Endothelial cell of umbilical vein (primary cell): ENCODE measurements around the gene SCAMP4. TPM values are rescaled to one million over a fixed set of nuclear protein-coding genes. Genes with fewer than 3 reads are reported as not detected.

Experiments used
- BruUV-seq: library from RNA; stranded (reverse); fragments of 400-500 nt; replicated peaks from 2 replicates; lab custom pipeline; 2021; lab: Mats Ljungman, UMichigan
- CTCF ChIA-PET: fragments of 300-600, 350-600 bp; sonication (Branson Sonifier 250); formaldehyde crosslinking; loops from one replicate; lab custom pipeline; 2021; ENCODE audit warnings: antibody characterized with exemption, inconsistent platforms; lab: Charles Lee
- POLR2A ChIA-PET: fragments of 300-600, 350-600 bp; sonication (Branson Sonifier 250); formaldehyde crosslinking; loops from one replicate; lab custom pipeline; 2021; ENCODE audit warnings: antibody characterized with exemption, inconsistent platforms; lab: Charles Lee
- DNase-seq: peaks from one replicate; pipeline ENCODE4 v3.0.0-alpha.2; 2011; ENCODE audit warnings: low read depth, low spot score
- FAIRE-seq: peaks from 2 replicates; lab custom pipeline; 2011; peaks lifted over from hg19 to GRCh38; lab: Jason Lieb, UNC
- H2AFZ ChIP-seq: 2 replicates; pipeline ENCODE4 v1.6.0; 2012; ENCODE audit warnings: low read depth, low read length, control low read depth, inconsistent platforms
- H3K27ac ChIP-seq: 2 replicates; pipeline ENCODE4 v1.5.1; 2011; ENCODE audit warnings: low read depth, mild to moderate bottlenecking, control low read depth, low read length, moderate library complexity; ENCODE audit not compliant: insufficient read depth
- H3K27me3 ChIP-seq, 2 experiments: 2 replicates each; pipeline versions ENCODE4 v1.6.0 to v1.6.1; 2011; ENCODE audit warnings: low read length in 2 of 2, mixed read lengths in 1 of 2; ENCODE audit not compliant: control insufficient read depth in 2 of 2, insufficient read depth in 2 of 2
- H3K36me3 ChIP-seq, 2 experiments: 2 replicates in 1 of 2; 3 replicates in 1 of 2; pipeline ENCODE4 v1.5.1; 2011; ENCODE audit warnings: low read length in 2 of 2, mild to moderate bottlenecking in 1 of 2, moderate library complexity in 1 of 2; ENCODE audit not compliant: control insufficient read depth in 2 of 2, insufficient read depth in 2 of 2; ENCODE audit errors: extremely low read depth in 1 of 2
- H3K4me1 ChIP-seq: 3 replicates; pipeline ENCODE4 v1.5.1; 2011; ENCODE audit warnings: mild to moderate bottlenecking, low read length; ENCODE audit not compliant: control insufficient read depth, insufficient read depth; ENCODE audit errors: extremely low read depth
- H3K4me2 ChIP-seq: 2 replicates; pipeline ENCODE4 v1.6.1; 2011; ENCODE audit warnings: low read length, control low read depth, mixed read lengths; ENCODE audit not compliant: insufficient read depth
- H3K4me3 ChIP-seq, 3 experiments: fragments of 200-600 bp in 1 of 3; sonication (generic), shearing (Covaris generic) in 1 of 3; replicated peaks in 1 of 3; 2 replicates each; pipeline ENCODE4 v1.5.1; 2011 to 2016; ENCODE audit warnings: control low read depth in 3 of 3, low read length in 3 of 3, mild to moderate bottlenecking in 2 of 3, inconsistent platforms in 1 of 3, low read depth in 1 of 3, moderate library complexity in 1 of 3; ENCODE audit not compliant: insufficient read depth in 1 of 3
- H3K79me2 ChIP-seq: 2 replicates; pipeline ENCODE4 v1.6.0; 2012; ENCODE audit warnings: low read length, inconsistent platforms; ENCODE audit not compliant: control insufficient read depth, insufficient read depth
- H3K9ac ChIP-seq: replicated peaks from 2 replicates; pipeline ENCODE3; 2011; ENCODE audit warnings: low read length, control low read depth; ENCODE audit not compliant: insufficient read depth; ENCODE audit errors: extremely low read depth
- H3K9me1 ChIP-seq: replicated peaks from 3 replicates; pipeline ENCODE4 v1.6.0; 2011; ENCODE audit warnings: mild to moderate bottlenecking, low read length; ENCODE audit not compliant: control insufficient read depth, insufficient read depth; ENCODE audit errors: extremely low read depth
- H3K9me3 ChIP-seq: replicated peaks from 2 replicates; pipeline ENCODE4 v1.5.1; 2012; ENCODE audit warnings: low read length, inconsistent platforms; ENCODE audit not compliant: control insufficient read depth, insufficient read depth
- H4K20me1 ChIP-seq: replicated peaks from 2 replicates; pipeline ENCODE3; 2011; ENCODE audit warnings: mild to moderate bottlenecking, low read length; ENCODE audit not compliant: control insufficient read depth, insufficient read depth; ENCODE audit errors: extremely low read depth
- CTCF ChIP-seq, 2 donors: IDR thresholded peaks; 1 replicate in 1 of 2; 2 replicates in 1 of 2; pipeline ENCODE4 v1.5.1; 2011; ENCODE audit warnings: low read length in 2 of 2, mild to moderate bottlenecking in 2 of 2, moderate library complexity in 2 of 2, control low read depth in 1 of 2, inconsistent platforms in 1 of 2, low read depth in 1 of 2; ENCODE audit not compliant: insufficient read depth in 1 of 2; ENCODE audit errors: extremely low read depth in 1 of 2
- EZH2 ChIP-seq: IDR thresholded peaks from 2 replicates; pipeline ENCODE4 v1.6.1; 2012; ENCODE audit warnings: borderline replicate concordance, low read depth, mild to moderate bottlenecking, moderate library complexity, low read length, inconsistent platforms; ENCODE audit not compliant: severe bottlenecking
- GATA2 ChIP-seq: IDR thresholded peaks from 2 replicates; pipeline ENCODE4 v1.7.0; 2011; ENCODE audit warnings: low read depth, mild to moderate bottlenecking, moderate library complexity, mixed read lengths, low read length; ENCODE audit not compliant: insufficient read length, insufficient read depth
- MYC ChIP-seq: IDR thresholded peaks from one replicate; pipeline ENCODE4 v1.6.1; 2011; ENCODE audit warnings: mild to moderate bottlenecking, low read depth, low read length
- POLR2A ChIP-seq: IDR thresholded peaks from 2 replicates; pipeline ENCODE4 v1.6.1; 2012; ENCODE audit warnings: low read depth, mild to moderate bottlenecking, control low read depth, low read length
- dilution Hi-C: fragments of 300-500 bp; cut with MboI; formaldehyde crosslinking; loops from one replicate; pipeline ENCODE4 v1.15.0; 2019; ENCODE audit warnings: low sequenced_read_pairs; ENCODE audit not compliant: extremely low pct_ligation_motif_present
- intact Hi-C: fragments of 100-400 bp; cut with micrococcal nuclease; formaldehyde crosslinking; loops from one replicate; pipeline ENCODE4 v1.10.0; 2022
- polyA plus RNA-seq, 4 experiments: library from polyadenylated mRNA; depleted of rRNA in 3 of 4; stranded (reverse) in 3 of 4; unstranded in 1 of 4; fragments of >200 nt; gene quantifications; 2 replicates each; pipeline versions ENCODE4 v1.2.1 to v1.2.3, GENCODE V29; 2011 to 2012; ENCODE audit warnings: missing spikeins in 1 of 4
- total RNA-seq: library from RNA; stranded (reverse); gene quantifications from 2 replicates; pipeline ENCODE4 v1.2.3, GENCODE V29; 2021

The SCAMP4 gene
- total and polyA plus RNA-seq, 2 donors (not counting 3 experiments of a cell fraction or from before 2014, with no cell fraction given) = 24.4 to 68.2 TPM

DNA sequence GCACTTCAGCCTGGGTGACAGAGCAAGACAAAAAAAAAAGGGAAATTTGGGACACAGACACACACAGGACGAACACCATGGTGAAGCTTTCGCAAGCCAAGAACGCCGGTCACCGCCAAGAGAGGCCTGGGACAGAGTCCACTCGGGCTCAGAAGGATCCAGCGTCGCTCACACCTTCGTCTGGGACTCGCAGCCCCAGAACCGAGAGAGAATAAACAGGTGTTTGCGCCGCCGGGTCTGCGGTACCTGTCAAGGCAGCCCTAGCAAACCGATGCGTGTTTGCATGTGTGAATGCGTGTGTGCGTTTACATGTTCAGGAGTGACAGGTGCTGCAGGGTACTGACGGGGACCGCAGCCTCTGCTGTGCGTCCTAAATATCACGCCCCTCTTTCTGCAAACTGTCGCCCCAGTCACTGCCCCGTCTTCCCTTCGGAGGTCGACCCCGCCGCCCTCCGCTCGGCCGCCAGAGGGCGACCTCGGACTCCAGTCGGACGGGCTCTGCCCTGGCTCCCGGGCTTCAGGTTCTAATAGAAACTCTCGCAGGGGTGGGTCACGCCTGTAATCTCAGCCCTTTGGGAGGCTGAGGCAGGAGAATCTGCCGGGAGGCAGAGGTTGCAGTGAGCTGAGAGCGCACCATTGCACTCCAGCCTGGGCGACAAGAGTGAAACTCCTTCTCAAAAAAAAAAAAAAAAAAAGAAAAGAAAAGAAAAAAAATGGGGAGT is 24.0 kb downstream of the SCAMP4 start:
- no peaks in the 10 kb centered on the region for H3K36me3 ChIP-seq
- H3K4me3 ChIP-seq = peak overlapping the region in 2 of 3 experiments; percentile 23 to 26
- H4K20me1 ChIP-seq = no peaks in the 10 kb centered on the region
- no TSS peak for BruUV-seq
- no peaks in the 10 kb centered on the region for H3K9me1 ChIP-seq
- peak overlapping the region; percentile 64 for H2AFZ ChIP-seq
- peaks cover 4% of the 10 kb centered on the region for H3K4me1 ChIP-seq
- DNase-seq = peak; percentile 64
- H3K27ac ChIP-seq = no peak overlapping the region
- POLR2A ChIA-PET = no interaction called here
- no peaks in the 10 kb centered on the region for H3K9me3 ChIP-seq
- intact Hi-C loops = loop anchor here (1.0 to 2.0 kb wide), 3 partner anchors 64 to 222 kb away; partner anchors contain the start of gene AP3D1
- CTCF ChIA-PET = interaction anchor here (0.8 to 2.9 kb wide), 21 partner anchors 8 to 387 kb away, joined by 3 to 26 read pairs (median 4); no protein-coding TSS in a partner anchor
- TF ChIP-seq GATA2 = no peak
- no peak for TF ChIP-seq MYC
- peak; percentile 82 to 97 for TF ChIP-seq CTCF (IDR thresholded peaks at IDR 0.05; ENCODE audit: extremely low read depth in 1 of 2, insufficient read depth in 1 of 2, low read depth in 1 of 2, low read length in 2 of 2)
- H3K4me2 ChIP-seq = peak overlapping the region; percentile 65
- H3K79me2 ChIP-seq = no peaks in the 10 kb centered on the region
- peak; percentile 94 for FAIRE-seq
- dilution Hi-C loops = no loop called here
- H3K9ac ChIP-seq = no peak overlapping the region
- H3K27me3 ChIP-seq = no peaks in the 10 kb centered on the region

- H3K27ac ChIP-seq = no peak overlapping the region
- intact Hi-C loops = loop anchor here (10.0 kb wide), 1 partner anchor 383 kb away; no protein-coding TSS in a partner anchor
- DNase-seq = no peak
- H3K4me1 ChIP-seq = peaks cover 4% of the 10 kb centered on the region
- H3K27me3 ChIP-seq = no peaks in the 10 kb centered on the region
- ChIA-PET CTCF (interaction anchor here (1.3 kb wide), 1 partner anchor 67 kb away, joined by 3 read pairs; no protein-coding TSS in a partner anchor), POLR2A (no interaction called here)
- TF ChIP-seq EZH2 = no peak
- no peak for TF ChIP-seq POLR2A
- no peaks in the 10 kb centered on the region for H3K9me3 ChIP-seq
- no peaks in the 10 kb centered on the region for H3K9me1 ChIP-seq
- H4K20me1 ChIP-seq = no peaks in the 10 kb centered on the region
- no peak overlapping the region for H3K4me2 ChIP-seq
- H3K4me3 ChIP-seq = no peak overlapping the region
- no peak overlapping the region for H2AFZ ChIP-seq
- dilution Hi-C loops = no loop called here
- no peak for FAIRE-seq
- H3K9ac ChIP-seq = no peak overlapping the region
- H3K79me2 ChIP-seq = no peaks in the 10 kb centered on the region
- BruUV-seq = no TSS peak
- H3K36me3 ChIP-seq = no peaks in the 10 kb centered on the region
Observed at GRCh38 chr19:1931445-1931844, 26.2 kb downstream of the SCAMP4 start.
